GM12872 (cell line): ENCODE measurements around the gene OCA2.

Source experiments
- CTCF ChIP-seq: IDR thresholded peaks from 3 replicates; pipeline ENCODE4 v1.5.1; 2011; ENCODE audit warnings: low read depth, mild to moderate bottlenecking, low read length, moderate library complexity; ENCODE audit not compliant: insufficient read depth

The OCA2 gene

GRCh38 chr15:28114721-28115622 is 15.9 kb upstream of the OCA2 start:
- no peak for TF ChIP-seq CTCF

- no peak for TF ChIP-seq CTCF
Measured at GRCh38 chr15:28114114-28114455, 15.0 kb upstream of the OCA2 start.

GRCh38 chr15:28113394-28114113 is 14.4 kb upstream of the OCA2 start:
- TF ChIP-seq CTCF: no peak

- TF ChIP-seq CTCF: no peak
Measured at GRCh38 chr15:28112962-28113361, 13.8 kb upstream of the OCA2 start.

GRCh38 chr15:28112101-28112760 is 13.1 kb upstream of the OCA2 start:
- TF ChIP-seq CTCF: no peak

- no peak for TF ChIP-seq CTCF
Measured at GRCh38 chr15:28111543-28111942, 12.4 kb upstream of the OCA2 start.

- no peak for TF ChIP-seq CTCF
Measured at GRCh38 chr15:28110481-28110881, 11.4 kb upstream of the OCA2 start.
